ENCODE measurements around the gene FMN2.

Gene FMN2

DNA sequence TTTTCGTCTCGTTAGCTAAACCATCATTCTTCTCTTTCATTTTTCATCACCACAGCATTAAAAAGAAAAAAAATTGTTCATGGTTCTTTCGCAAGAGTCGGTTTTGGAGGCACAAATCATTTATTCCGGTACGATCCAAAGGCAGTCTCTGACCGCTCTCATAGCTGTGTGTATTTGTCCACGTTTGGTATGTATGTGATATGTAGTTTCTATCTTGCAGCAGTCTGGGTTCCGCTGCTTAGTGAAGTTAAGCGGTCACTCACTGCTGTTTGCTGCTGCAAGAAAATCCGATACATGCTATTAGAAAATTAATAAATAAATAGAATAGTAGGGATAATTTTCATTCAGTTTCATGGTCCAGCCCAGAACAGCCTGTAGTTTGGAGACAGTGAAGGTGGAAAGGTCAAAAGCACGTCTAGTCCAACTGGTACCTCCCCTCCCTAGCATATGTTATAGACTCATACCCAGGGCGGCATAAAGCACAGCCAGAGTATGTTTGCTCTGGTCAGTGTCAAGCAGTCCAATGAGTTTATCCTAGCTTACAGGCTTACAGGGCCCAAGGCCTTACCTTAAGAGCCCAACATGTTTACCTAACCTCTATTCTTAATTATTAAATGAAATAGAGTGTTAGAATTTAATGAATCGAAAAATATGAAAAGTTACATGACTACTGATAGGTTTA is 2.5 kb downstream of the FMN2 start:
- no peak for TF ChIP-seq FOXP2 (optimal IDR thresholded peaks at IDR 0.05; ENCODE audit: borderline replicate concordance, extremely low read depth, extremely low read length, insufficient read depth)
- TF ChIP-seq, protein P1, sequence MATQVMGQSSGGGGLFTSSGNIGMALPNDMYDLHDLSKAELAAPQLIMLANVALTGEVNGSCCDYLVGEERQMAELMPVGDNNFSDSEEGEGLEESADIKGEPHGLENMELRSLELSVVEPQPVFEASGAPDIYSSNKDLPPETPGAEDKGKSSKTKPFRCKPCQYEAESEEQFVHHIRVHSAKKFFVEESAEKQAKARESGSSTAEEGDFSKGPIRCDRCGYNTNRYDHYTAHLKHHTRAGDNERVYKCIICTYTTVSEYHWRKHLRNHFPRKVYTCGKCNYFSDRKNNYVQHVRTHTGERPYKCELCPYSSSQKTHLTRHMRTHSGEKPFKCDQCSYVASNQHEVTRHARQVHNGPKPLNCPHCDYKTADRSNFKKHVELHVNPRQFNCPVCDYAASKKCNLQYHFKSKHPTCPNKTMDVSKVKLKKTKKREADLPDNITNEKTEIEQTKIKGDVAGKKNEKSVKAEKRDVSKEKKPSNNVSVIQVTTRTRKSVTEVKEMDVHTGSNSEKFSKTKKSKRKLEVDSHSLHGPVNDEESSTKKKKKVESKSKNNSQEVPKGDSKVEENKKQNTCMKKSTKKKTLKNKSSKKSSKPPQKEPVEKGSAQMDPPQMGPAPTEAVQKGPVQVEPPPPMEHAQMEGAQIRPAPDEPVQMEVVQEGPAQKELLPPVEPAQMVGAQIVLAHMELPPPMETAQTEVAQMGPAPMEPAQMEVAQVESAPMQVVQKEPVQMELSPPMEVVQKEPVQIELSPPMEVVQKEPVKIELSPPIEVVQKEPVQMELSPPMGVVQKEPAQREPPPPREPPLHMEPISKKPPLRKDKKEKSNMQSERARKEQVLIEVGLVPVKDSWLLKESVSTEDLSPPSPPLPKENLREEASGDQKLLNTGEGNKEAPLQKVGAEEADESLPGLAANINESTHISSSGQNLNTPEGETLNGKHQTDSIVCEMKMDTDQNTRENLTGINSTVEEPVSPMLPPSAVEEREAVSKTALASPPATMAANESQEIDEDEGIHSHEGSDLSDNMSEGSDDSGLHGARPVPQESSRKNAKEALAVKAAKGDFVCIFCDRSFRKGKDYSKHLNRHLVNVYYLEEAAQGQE (IDR thresholded peaks at IDR 0.05; ENCODE audit: insufficient read depth in 1 of 2, low read depth in 2 of 2, low read length in 2 of 2), result no peak
- no peak for TF ChIP-seq SIN3A (IDR thresholded peaks at IDR 0.05; ENCODE audit: borderline replicate concordance, insufficient read depth, low read length)
- no peak for TF ChIP-seq POLR2AphosphoS5 (IDR thresholded peaks at IDR 0.05; ENCODE audit: low read depth, low read length)
- TF ChIP-seq TAF1 (IDR thresholded peaks at IDR 0.05; ENCODE audit: borderline replicate concordance, insufficient read depth, low read length), result no peak

DNA sequence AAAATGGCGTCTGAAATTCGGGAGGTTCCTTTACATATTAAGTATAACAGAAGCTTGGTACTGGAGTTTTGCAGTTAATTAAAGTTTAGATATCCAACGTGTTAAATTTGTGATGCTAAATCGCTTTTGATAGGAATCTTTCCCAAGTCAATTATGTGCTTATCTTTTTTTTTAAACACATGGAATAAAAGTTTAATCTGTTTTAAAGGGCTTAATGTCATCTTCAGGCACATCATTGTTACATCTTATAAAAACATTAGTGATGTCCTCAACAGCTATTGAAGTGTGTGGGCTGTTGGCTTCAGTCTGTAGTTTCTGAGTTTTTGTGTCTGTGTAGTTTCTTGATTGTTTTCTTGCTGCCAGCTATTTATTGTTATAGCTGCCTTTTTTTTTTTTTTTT is 5.3 kb downstream of the FMN2 start:
- TF ChIP-seq POLR2AphosphoS5 (IDR thresholded peaks at IDR 0.05; ENCODE audit: low read depth, low read length), result no peak
- TF ChIP-seq TAF1 (IDR thresholded peaks at IDR 0.05; ENCODE audit: borderline replicate concordance, insufficient read depth, low read length), result no peak
- TF ChIP-seq, protein P1 (IDR thresholded peaks at IDR 0.05; ENCODE audit: insufficient read depth in 1 of 2, low read depth in 2 of 2, low read length in 2 of 2), result no peak
- no peak for TF ChIP-seq FOXP2 (optimal IDR thresholded peaks at IDR 0.05; ENCODE audit: borderline replicate concordance, extremely low read depth, extremely low read length, insufficient read depth)
- no peak for TF ChIP-seq SIN3A (IDR thresholded peaks at IDR 0.05; ENCODE audit: borderline replicate concordance, insufficient read depth, low read length)

DNA sequence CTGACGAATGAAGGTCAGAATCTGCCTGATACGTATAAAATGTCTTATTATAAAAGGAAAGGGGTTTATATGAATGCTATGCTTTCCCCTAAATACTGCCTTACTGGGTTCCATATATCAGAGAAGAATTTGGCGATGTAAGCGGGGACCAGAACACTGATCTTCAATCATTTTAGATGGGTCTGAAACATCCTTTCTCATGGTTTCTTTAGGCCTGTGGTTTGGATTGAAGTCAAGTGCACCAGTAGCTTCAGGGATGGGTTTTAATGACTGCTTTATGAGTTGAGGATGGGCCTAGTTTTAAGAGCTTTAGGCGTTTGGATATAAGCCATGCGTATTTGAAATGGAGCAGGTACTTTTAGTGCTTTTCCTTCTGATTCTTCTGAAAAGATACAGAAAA is 6.9 kb downstream of the FMN2 start:
- TF ChIP-seq TAF1 (IDR thresholded peaks at IDR 0.05; ENCODE audit: borderline replicate concordance, insufficient read depth, low read length), result no peak
- TF ChIP-seq SIN3A (IDR thresholded peaks at IDR 0.05; ENCODE audit: borderline replicate concordance, insufficient read depth, low read length), result no peak
- TF ChIP-seq, protein P1 (IDR thresholded peaks at IDR 0.05; ENCODE audit: insufficient read depth in 1 of 2, low read depth in 2 of 2, low read length in 2 of 2), result no peak
- no peak for TF ChIP-seq POLR2AphosphoS5 (IDR thresholded peaks at IDR 0.05; ENCODE audit: low read depth, low read length)
- no peak for TF ChIP-seq FOXP2 (optimal IDR thresholded peaks at IDR 0.05; ENCODE audit: borderline replicate concordance, extremely low read depth, extremely low read length, insufficient read depth)

DNA sequence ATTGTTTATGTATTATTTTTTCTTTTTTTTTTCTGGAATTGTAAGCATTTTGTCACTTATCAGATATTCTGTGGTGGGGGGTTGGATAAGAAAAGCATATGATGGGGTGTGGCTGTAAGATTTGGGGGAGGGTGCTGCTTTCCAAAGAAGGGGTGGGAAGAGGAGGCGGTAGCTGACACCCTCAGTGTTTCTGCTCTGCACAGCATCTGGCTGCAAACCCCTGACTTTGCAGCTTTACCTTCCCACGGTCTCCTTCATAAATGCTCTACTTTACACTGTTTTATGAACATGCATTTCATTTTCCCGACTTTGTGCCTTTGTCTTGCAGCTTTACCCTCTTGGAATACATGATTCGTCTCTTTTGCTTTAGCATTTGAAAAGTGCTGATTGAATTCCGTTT is 7.6 kb downstream of the FMN2 start:
- TF ChIP-seq, protein P1 (IDR thresholded peaks at IDR 0.05; ENCODE audit: insufficient read depth in 1 of 2, low read depth in 2 of 2, low read length in 2 of 2), result no peak
- TF ChIP-seq SIN3A (IDR thresholded peaks at IDR 0.05; ENCODE audit: borderline replicate concordance, insufficient read depth, low read length) (no peak), TAF1 (IDR thresholded peaks at IDR 0.05; ENCODE audit: borderline replicate concordance, insufficient read depth, low read length) (no peak), POLR2AphosphoS5 (IDR thresholded peaks at IDR 0.05; ENCODE audit: low read depth, low read length) (no peak), FOXP2 (optimal IDR thresholded peaks at IDR 0.05; ENCODE audit: borderline replicate concordance, extremely low read depth, extremely low read length, insufficient read depth) (no peak)

Data from PFSK-1 (cell line).